ENCODE data around the gene AEBP1.

Gene AEBP1

GRCh38 chr7:44105832-44106231 lies 1.7 kb downstream of the AEBP1 start:
- Histone ChIP-seq H3K36me3 (ENCODE audit: control insufficient read depth, insufficient read depth, low read length) (no peaks in the 10 kb centered on the region), H3K27ac (ENCODE audit: insufficient read depth, low read length, poor library complexity, severe bottlenecking) (no peak overlapping the region), H3K4me3 (ENCODE audit: insufficient read depth, low read depth, low read length, poor library complexity, severe bottlenecking) (no peak overlapping the region), H3K9me3 (ENCODE audit: control insufficient read depth, low read length) (no peaks in the 10 kb centered on the region), H3K27me3 (replicated peaks; ENCODE audit: control insufficient read depth, insufficient read depth, low read length, poor library complexity, severe bottlenecking) (peaks cover 2% of the 10 kb centered on the region), H3K4me1 (ENCODE audit: control insufficient read depth, insufficient read depth, low read length, poor library complexity, severe bottlenecking) (peaks cover 7% of the 10 kb centered on the region)
- DNase-seq: no peak

GRCh38 chr7:44106311-44107065 lies 2.3 kb downstream of the AEBP1 start:
- peaks cover 7% of the 10 kb centered on the region for H3K4me1 ChIP-seq (ENCODE audit: control insufficient read depth, insufficient read depth, low read length, poor library complexity, severe bottlenecking)
- H3K4me3 ChIP-seq (ENCODE audit: insufficient read depth, low read depth, low read length, poor library complexity, severe bottlenecking): no peak overlapping the region

DNA sequence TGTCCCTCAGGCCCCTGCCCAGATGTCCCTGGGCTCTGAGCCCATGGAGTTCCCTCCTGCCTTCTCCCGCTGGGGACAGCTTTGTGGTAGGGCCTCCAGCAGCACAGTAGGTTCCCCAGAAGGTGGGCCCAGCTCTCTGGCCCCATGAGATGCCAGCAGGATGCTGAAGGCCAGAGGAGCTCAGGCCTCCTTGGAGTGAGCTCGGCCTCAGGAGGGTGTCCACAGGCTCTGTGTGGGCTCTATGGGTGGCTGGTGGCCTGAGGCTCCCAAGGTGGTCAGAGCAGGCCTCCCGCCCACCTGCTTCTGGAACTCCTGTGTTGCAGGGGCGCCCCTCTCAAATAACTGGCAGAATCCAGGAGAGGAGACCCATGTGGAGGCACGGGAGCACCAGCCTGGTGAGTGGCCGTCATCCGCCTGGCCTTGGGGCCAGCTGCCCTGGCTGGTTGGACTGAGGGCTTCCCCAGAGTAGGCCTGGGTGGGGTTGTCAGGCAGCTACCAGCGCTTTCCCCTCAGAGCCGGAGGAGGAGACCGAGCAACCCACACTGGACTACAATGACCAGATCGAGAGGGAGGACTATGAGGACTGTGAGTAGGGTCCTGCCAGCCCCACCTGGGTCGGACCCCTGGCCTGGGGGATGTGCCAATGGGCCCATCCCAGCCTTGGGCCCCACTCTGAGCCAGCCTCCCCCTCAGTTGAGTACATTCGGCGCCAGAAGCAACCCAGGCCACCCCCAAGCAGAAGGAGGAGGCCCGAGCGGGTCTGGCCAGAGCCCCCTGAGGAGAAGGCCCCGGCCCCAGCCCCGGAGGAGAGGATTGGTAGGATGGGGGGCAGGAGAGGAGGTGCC lies 3.2 kb downstream of the AEBP1 start:
- Histone ChIP-seq H3K4me1 (ENCODE audit: control insufficient read depth, insufficient read depth, low read length, poor library complexity, severe bottlenecking) (peaks cover 7% of the 10 kb centered on the region), H3K36me3 (ENCODE audit: control insufficient read depth, insufficient read depth, low read length) (no peaks in the 10 kb centered on the region), H3K27me3 (replicated peaks; ENCODE audit: control insufficient read depth, insufficient read depth, low read length, poor library complexity, severe bottlenecking) (peaks cover 2% of the 10 kb centered on the region), H3K27ac (ENCODE audit: insufficient read depth, low read length, poor library complexity, severe bottlenecking) (no peak overlapping the region), H3K9me3 (ENCODE audit: control insufficient read depth, low read length) (no peaks in the 10 kb centered on the region), H3K4me3 (ENCODE audit: insufficient read depth, low read depth, low read length, poor library complexity, severe bottlenecking) (no peak overlapping the region)
- no peak for DNase-seq

More at GRCh38 chr7:44106311-44107065, 2.3 kb downstream of the AEBP1 start:
- Histone ChIP-seq H3K36me3 (ENCODE audit: control insufficient read depth, insufficient read depth, low read length) (no peaks in the 10 kb centered on the region), H3K27me3 (replicated peaks; ENCODE audit: control insufficient read depth, insufficient read depth, low read length, poor library complexity, severe bottlenecking) (peaks cover 2% of the 10 kb centered on the region), H3K27ac (ENCODE audit: insufficient read depth, low read length, poor library complexity, severe bottlenecking) (no peak overlapping the region), H3K9me3 (ENCODE audit: control insufficient read depth, low read length) (no peaks in the 10 kb centered on the region)
- DNase-seq: no peak

GRCh38 chr7:44107961-44108767 lies 4.0 kb downstream of the AEBP1 start:
- no peak overlapping the region for H3K27ac ChIP-seq (ENCODE audit: insufficient read depth, low read length, poor library complexity, severe bottlenecking)
- no peak overlapping the region for H3K4me3 ChIP-seq (ENCODE audit: insufficient read depth, low read depth, low read length, poor library complexity, severe bottlenecking)
- DNase-seq: no peak
- H3K36me3 ChIP-seq (ENCODE audit: control insufficient read depth, insufficient read depth, low read length): no peaks in the 10 kb centered on the region
- no peaks in the 10 kb centered on the region for H3K9me3 ChIP-seq (ENCODE audit: control insufficient read depth, low read length)
- peaks cover 7% of the 10 kb centered on the region for H3K4me1 ChIP-seq (ENCODE audit: control insufficient read depth, insufficient read depth, low read length, poor library complexity, severe bottlenecking)
- peaks cover 2% of the 10 kb centered on the region for H3K27me3 ChIP-seq (replicated peaks; ENCODE audit: control insufficient read depth, insufficient read depth, low read length, poor library complexity, severe bottlenecking)

GRCh38 chr7:44108768-44109750 lies 4.9 kb downstream of the AEBP1 start:
- Histone ChIP-seq H3K4me3 (ENCODE audit: insufficient read depth, low read depth, low read length, poor library complexity, severe bottlenecking) (no peak overlapping the region), H3K27me3 (replicated peaks; ENCODE audit: control insufficient read depth, insufficient read depth, low read length, poor library complexity, severe bottlenecking) (peaks cover 2% of the 10 kb centered on the region)

GRCh38 chr7:44109991-44110390 lies 5.8 kb downstream of the AEBP1 start:
- no peak for DNase-seq
- peaks cover 2% of the 10 kb centered on the region for H3K27me3 ChIP-seq (replicated peaks; ENCODE audit: control insufficient read depth, insufficient read depth, low read length, poor library complexity, severe bottlenecking)
- peaks cover under 1% of the 10 kb centered on the region for H3K4me1 ChIP-seq (ENCODE audit: control insufficient read depth, insufficient read depth, low read length, poor library complexity, severe bottlenecking)
- H3K36me3 ChIP-seq (ENCODE audit: control insufficient read depth, insufficient read depth, low read length): no peaks in the 10 kb centered on the region
- H3K4me3 ChIP-seq (ENCODE audit: insufficient read depth, low read depth, low read length, poor library complexity, severe bottlenecking): no peak overlapping the region
- no peak overlapping the region for H3K27ac ChIP-seq (ENCODE audit: insufficient read depth, low read length, poor library complexity, severe bottlenecking)
- H3K9me3 ChIP-seq (ENCODE audit: control insufficient read depth, low read length): no peaks in the 10 kb centered on the region

More at GRCh38 chr7:44108768-44109750, 4.9 kb downstream of the AEBP1 start:
- Histone ChIP-seq H3K27ac (ENCODE audit: insufficient read depth, low read length, poor library complexity, severe bottlenecking) (no peak overlapping the region), H3K9me3 (ENCODE audit: control insufficient read depth, low read length) (no peaks in the 10 kb centered on the region), H3K4me1 (ENCODE audit: control insufficient read depth, insufficient read depth, low read length, poor library complexity, severe bottlenecking) (peaks cover 7% of the 10 kb centered on the region), H3K36me3 (ENCODE audit: control insufficient read depth, insufficient read depth, low read length) (no peaks in the 10 kb centered on the region)
- no peak for DNase-seq

- DNase-seq: no peak
- H3K27ac ChIP-seq (ENCODE audit: insufficient read depth, low read length, poor library complexity, severe bottlenecking): no peak overlapping the region
- H3K9me3 ChIP-seq (ENCODE audit: control insufficient read depth, low read length): no peaks in the 10 kb centered on the region
- no peaks in the 10 kb centered on the region for H3K27me3 ChIP-seq (replicated peaks; ENCODE audit: control insufficient read depth, insufficient read depth, low read length, poor library complexity, severe bottlenecking)
- H3K4me3 ChIP-seq (ENCODE audit: insufficient read depth, low read depth, low read length, poor library complexity, severe bottlenecking): no peak overlapping the region
- H3K4me1 ChIP-seq (ENCODE audit: control insufficient read depth, insufficient read depth, low read length, poor library complexity, severe bottlenecking): no peaks in the 10 kb centered on the region
- H3K36me3 ChIP-seq (ENCODE audit: control insufficient read depth, insufficient read depth, low read length): peaks cover 9% of the 10 kb centered on the region
Measured at GRCh38 chr7:44110719-44111635, 6.8 kb downstream of the AEBP1 start.

DNA sequence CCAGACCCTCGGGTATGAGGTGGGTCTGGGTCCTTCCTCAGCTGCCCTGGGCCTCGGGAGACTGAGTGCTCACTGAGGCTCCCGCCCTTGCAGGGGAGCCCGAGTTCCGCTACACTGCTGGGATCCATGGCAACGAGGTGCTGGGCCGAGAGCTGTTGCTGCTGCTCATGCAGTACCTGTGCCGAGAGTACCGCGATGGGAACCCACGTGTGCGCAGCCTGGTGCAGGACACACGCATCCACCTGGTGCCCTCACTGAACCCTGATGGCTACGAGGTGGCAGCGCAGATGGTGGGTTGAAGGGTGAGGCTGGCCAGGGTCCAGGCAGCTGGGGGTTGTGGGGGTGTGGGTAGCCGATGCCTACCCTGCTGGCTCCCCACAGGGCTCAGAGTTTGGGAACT lies 7.6 kb downstream of the AEBP1 start:
- no peaks in the 10 kb centered on the region for H3K27me3 ChIP-seq (replicated peaks; ENCODE audit: control insufficient read depth, insufficient read depth, low read length, poor library complexity, severe bottlenecking)
- no peaks in the 10 kb centered on the region for H3K4me1 ChIP-seq (ENCODE audit: control insufficient read depth, insufficient read depth, low read length, poor library complexity, severe bottlenecking)
- no peak overlapping the region for H3K27ac ChIP-seq (ENCODE audit: insufficient read depth, low read length, poor library complexity, severe bottlenecking)
- no peak overlapping the region for H3K4me3 ChIP-seq (ENCODE audit: insufficient read depth, low read depth, low read length, poor library complexity, severe bottlenecking)
- H3K9me3 ChIP-seq (ENCODE audit: control insufficient read depth, low read length): no peaks in the 10 kb centered on the region
- DNase-seq: no peak
- H3K36me3 ChIP-seq (ENCODE audit: control insufficient read depth, insufficient read depth, low read length): peaks cover 16% of the 10 kb centered on the region
